ENCODE results near the gene BUD23.
"Not testable (repeated sequence)": the region's sequence is repeated elsewhere in the genome, so short reads cannot be mapped to it uniquely, and the experiment has no call there.

The BUD23 gene

DNA sequence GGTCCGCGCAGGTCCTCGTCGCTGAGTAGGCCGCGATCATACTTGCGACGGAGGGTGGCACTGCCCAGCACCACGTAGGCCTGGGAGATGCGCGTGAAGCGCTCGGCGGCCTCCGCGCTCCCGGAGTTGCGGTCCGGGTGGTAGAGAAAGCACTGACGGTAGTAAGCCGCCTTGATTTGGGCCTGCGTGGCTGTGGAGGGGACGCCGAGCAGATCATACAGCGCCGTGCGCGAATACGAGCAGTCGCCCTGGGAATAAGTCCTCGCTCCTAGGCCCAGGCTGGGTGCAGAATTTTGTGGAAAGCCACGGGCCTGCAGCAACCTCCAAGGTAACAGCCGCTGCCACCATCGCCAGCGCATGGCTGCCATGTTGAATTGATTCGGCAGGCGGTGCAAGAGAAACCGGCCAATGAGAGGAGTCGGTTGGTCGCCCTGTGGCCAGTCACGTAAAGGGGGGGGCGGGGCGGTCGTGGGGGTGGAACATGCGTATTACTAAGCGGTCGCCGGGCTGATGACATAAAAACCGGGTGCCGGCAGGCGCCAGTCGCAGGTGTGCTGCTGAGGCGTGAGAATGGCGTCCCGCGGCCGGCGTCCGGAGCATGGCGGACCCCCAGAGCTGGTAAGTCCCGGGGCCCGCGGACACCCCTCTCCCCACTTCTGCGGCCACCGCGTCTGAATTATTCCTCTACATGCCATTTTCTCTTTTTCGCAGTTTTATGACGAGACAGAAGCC is at the start of gene BUD23, which contains the start of gene DNAJC30:
Gene BUD23 (plus strand): TSS at position 542 of the 732 bp plus-strand sequence. CDS start 29 bp downstream, at position 571.
Gene DNAJC30 (minus strand): TSS at position 398 of the 732 bp plus-strand sequence. CDS start 30 bp downstream, at position 368.
- DNase-seq (ENCODE audit: low spot score) = peak; percentile 93

GRCh38 chr7:73633844-73634243 is 49.6 kb upstream of the BUD23 start:
- DNase-seq (ENCODE audit: low spot score) = no peak

GRCh38 chr7:73635428-73636200 is 47.8 kb upstream of the BUD23 start:
- no peak for DNase-seq (ENCODE audit: low spot score)

DNA sequence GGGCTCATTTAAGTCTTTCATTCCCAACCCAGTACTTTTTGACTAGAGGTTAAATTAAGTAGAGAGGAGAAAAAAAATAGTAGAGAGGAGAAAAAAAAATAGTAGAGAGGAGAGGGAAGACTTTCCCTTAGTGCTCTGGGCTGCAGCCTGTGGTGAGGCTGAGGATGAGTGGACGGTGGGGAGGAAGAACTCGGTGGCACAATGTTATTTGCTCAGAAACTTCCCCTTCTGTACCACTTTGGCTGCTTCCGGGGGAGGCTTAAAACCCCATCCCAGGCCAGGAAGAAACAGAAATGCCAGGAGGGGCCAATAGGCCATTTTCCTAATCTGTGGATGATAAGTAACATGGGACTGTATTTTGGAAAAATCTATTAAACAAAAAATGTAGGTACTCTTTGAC is 44.5 kb upstream of the BUD23 start:
- DNase-seq (ENCODE audit: low spot score) = no peak

GRCh38 chr7:73642834-73643233 is 40.6 kb upstream of the BUD23 start:
- DNase-seq (ENCODE audit: low spot score) = no peak

GRCh38 chr7:73644688-73645286 is 38.6 kb upstream of the BUD23 start:
- DNase-seq (ENCODE audit: low spot score) = no peak

DNA sequence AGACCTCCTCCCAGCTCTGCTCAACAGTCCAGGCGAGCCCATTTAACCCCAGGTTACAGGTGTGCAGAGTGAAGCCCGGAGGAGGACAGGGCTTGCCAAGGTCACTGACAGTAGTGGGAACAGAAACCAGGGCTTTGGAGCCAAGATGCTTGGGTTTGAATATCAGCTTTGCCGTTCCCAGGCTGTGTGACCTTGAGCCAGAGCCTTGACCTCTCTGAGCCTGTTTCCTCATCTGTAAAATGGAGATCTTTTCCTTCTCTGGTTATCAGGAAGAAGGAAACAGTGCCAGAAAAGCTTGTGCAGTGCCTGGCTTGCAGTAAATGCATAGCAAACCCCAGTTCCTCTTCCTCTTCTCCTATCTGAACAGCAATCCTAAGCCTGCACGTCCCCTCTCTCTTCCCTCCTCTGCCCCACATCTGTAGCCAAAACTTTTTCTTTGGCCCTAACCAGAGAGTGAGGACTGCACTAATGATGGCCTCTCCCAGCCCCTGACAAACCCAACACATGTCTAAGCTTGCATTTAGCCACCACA is 37.7 kb upstream of the BUD23 start:
- no peak for DNase-seq (ENCODE audit: low spot score)

DNA sequence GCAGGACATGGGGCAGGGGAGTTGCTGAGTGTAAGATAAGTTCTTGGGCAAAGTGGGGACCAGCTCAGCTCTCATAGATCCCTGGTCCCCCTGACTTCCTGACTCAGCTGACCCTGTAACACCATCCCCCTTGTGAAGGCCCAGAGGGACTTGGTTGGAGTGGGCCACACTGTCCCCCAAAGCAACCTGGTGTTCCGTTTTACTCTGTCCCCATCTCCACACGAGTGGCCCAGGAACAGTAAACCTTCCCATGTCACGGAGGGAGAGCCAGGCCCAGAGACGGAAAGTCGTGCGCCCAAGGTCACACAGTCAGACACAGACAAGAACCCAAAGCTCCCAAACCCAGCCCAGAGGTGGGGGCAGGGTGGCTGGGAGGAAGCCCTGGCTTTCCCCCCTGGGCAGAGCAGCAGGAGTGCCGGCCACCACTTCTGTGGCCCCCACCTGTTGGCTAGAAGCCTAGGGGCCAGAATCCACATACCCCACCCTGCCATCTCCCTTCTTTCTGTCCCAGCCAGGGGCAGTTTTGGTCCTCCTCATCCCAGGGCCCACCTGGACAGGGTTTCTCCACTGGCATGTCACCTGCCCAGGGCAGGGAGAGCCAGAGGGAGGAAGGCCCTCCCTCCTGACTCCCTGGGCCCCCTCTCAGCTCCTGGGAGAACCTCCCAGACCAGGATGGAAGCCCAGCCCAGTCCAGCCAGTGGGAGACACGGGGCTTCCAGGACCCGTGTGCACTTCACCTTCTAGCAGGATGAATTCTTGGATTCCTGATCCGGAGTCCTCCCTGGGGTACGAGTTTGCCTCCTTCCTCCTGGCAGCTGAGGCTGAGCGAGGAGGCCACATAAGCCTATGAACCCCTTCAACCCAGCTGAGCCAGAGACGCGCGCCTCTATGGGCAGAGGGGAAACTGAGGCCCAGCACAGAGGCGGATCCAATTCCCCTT is 36.3 kb upstream of the BUD23 start:
- no peak for DNase-seq (ENCODE audit: low spot score)

GRCh38 chr7:73647725-73648592 is 35.4 kb upstream of the BUD23 start:
- DNase-seq (ENCODE audit: low spot score) = no peak

DNA sequence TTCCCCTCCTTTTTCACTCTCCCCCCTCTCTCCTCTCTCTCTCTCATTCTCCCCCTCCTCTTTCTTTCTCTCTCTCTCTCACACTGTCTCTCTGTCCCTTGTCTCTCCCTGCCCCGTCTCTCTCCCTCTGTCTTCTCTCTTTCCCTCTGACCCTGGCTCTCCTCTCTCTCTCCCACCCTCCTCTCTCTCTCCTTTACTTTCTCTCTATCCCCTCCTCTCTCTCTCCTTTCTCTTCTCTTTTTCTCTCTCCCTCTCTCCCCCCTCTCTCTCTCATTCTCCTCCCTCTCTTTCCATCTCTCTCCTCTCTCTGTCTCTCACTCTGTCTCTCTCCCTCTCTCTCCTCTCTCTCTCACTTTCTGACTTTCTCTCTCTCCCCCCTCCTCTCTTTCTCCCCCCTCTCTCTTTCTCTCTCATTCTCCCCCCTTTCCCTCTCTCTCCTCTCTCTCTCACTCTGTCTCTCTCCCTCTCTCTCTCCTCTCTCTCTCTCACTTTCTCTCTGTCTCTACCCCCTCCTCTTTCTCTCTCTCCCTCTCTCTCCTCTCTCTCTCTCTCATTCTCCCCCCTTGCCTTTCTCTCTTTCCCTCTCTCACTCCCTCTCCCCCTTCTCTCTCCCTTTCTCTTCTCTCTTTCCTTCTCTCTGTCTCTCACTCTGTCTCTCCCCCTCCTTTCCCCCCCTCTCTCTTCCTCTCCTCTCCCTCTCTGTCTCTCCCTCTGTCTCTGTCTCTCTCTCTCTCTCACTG is 34.6 kb upstream of the BUD23 start:
- DNase-seq (ENCODE audit: low spot score) = no peak

DNA sequence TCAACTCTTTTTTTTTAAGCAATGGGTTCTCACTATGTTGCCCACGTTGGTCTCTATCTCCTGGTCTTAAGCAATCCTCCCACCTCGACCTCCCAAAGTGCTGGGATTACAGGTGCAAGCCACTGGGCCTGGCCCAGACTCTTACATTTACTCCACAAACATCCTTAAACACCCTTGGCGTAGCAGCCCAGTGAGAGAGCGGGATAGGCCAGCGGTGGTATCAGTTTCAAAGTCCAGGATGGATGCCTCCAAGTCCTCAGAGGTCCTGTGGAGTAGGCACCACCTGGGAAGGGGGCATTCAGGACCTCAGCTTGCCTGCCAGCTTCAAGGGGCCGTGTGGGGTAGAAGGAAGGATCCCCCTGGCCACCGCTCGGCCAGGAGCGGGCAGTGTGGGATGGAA is 33.8 kb upstream of the BUD23 start:
- no peak for DNase-seq (ENCODE audit: low spot score)

- no peak for DNase-seq (ENCODE audit: low spot score)
Observed at GRCh38 chr7:73650524-73650923, 32.9 kb upstream of the BUD23 start.

GRCh38 chr7:73652541-73652949 is 30.9 kb upstream of the BUD23 start:
- DNase-seq (ENCODE audit: low spot score) = no peak

GRCh38 chr7:73655309-73655708 is 28.1 kb upstream of the BUD23 start:
- not testable (repeated sequence) for DNase-seq (ENCODE audit: low spot score)

DNA sequence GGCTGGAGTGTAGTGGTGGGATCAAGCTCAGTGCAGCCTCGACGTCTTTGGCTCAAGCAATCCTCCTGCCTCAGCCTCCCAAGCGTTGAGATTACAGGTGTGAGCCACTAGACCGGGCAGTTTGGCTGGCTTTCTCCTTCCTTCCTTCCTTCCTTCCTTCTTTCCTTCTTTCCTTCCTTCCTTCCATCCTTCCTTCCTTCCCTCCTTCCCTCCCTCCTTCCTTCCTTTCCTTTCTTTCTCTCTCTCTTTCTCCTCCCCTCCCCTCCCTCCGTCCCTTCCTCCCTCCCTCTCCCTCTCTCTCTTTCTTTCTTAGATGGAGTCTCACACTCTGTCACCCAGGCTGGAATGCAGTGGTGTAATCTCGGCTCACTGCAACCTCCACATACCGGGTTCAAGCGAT is 23.4 kb upstream of the BUD23 start:
- no peak for DNase-seq (ENCODE audit: low spot score)

GRCh38 chr7:73660594-73660993 is 22.8 kb upstream of the BUD23 start:
- DNase-seq (ENCODE audit: low spot score) = not testable (repeated sequence)

DNA sequence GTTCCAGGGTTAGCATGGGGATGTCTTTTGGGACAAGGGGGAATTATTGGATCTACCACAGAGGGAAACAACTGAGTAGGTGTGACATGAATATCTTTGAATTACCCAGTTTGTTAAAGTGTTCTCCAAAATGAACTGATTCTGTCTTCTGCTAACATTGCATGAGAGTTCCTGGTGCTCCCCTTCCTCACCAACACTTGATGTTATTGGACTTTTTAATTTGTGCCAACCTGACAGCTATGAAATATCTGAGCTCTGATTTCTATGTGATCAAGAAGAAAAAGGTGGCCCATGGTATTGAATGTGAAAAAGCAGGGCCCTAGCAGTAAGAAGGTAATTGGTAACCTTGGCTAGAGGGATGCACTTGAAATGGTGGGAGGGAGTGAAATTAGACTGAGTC is 20.4 kb upstream of the BUD23 start:
- no peak for DNase-seq (ENCODE audit: low spot score)

GRCh38 chr7:73667344-73668102 is 15.9 kb upstream of the BUD23 start, which contains the start of gene VPS37D:
VPS37D (plus strand) TSS chr7:73667831; CDS start chr7:73667959, 128 bp downstream.
- peak; percentile 80 for DNase-seq (ENCODE audit: low spot score)
